ENCODE data around the gene SNN. TPM values are rescaled to one million over a fixed set of nuclear protein-coding genes. Genes with fewer than 3 reads are reported as not detected.

SNN gene
- total and polyA plus RNA-seq, 9 donors, result 8.0 to 40.3 (median 18.5) TPM

GRCh38 chr16:11634312-11634711 lies 33.9 kb upstream of the SNN start:
- no peak for TF ChIP-seq CTCF (IDR thresholded peaks at IDR 0.05)
- TF ChIP-seq EP300 (IDR thresholded peaks at IDR 0.05), result no peak
- H3K4me1 ChIP-seq (ENCODE audit: insufficient read depth), result peaks cover 13% of the 10 kb centered on the region
- 88 to 90% (median 89%) methylated on average over 6 of the region's 6 CpGs for WGBS, 3 donors
- no peak overlapping the region for H3K27ac ChIP-seq
- H3K4me3 ChIP-seq, result no peak overlapping the region
- H3K36me3 ChIP-seq, result no peaks in the 10 kb centered on the region
- no peaks in the 10 kb centered on the region for H3K9me3 ChIP-seq
- no peaks in the 10 kb centered on the region for H3K27me3 ChIP-seq
- intact Hi-C loops (cut with DNase I), result loop anchor here in 2 of 4 donors (5.0 to 10.0 kb wide), 3 partner anchors 47 to 670 kb away; partner anchors contain the start of gene LITAF (in 1 of the 2)
- no peak for DNase-seq

- H3K36me3 ChIP-seq, result no peaks in the 10 kb centered on the region
- no peak for DNase-seq
- TF ChIP-seq EP300 (IDR thresholded peaks at IDR 0.05), result no peak
- TF ChIP-seq POLR2A (IDR thresholded peaks at IDR 0.05), result no peak
- no peak for TF ChIP-seq CTCF (IDR thresholded peaks at IDR 0.05)
- H3K9me3 ChIP-seq, result no peaks in the 10 kb centered on the region
- no peak overlapping the region for H3K4me3 ChIP-seq
- no peak overlapping the region for H3K27ac ChIP-seq
- 95 to 97% (median 96%) methylated on average over 10 of the region's 10 CpGs for WGBS, 3 donors
- no peaks in the 10 kb centered on the region for H3K27me3 ChIP-seq
- intact Hi-C loops (cut with DNase I), result loop anchor here in 3 of 4 donors (5.0 to 10.0 kb wide), 3 partner anchors 100 to 670 kb away; no protein-coding TSS in a partner anchor
- H3K4me1 ChIP-seq (ENCODE audit: insufficient read depth), result peaks cover 13% of the 10 kb centered on the region
Measured at GRCh38 chr16:11635113-11635652, 33.1 kb upstream of the SNN start.

- H3K4me3 ChIP-seq, result no peak overlapping the region
- no peak for DNase-seq
- TF ChIP-seq POLR2A (IDR thresholded peaks at IDR 0.05) (no peak), CTCF (IDR thresholded peaks at IDR 0.05) (no peak), EP300 (IDR thresholded peaks at IDR 0.05) (no peak)
- H3K9me3 ChIP-seq, result no peaks in the 10 kb centered on the region
- WGBS, 3 donors, result 89 to 94% (median 93%) methylated on average over 12 of the region's 12 CpGs
- H3K27ac ChIP-seq, result no peak overlapping the region
- no peaks in the 10 kb centered on the region for H3K36me3 ChIP-seq
- H3K27me3 ChIP-seq, result no peaks in the 10 kb centered on the region
- intact Hi-C loops (cut with DNase I), result loop anchor here in 3 of 4 donors (5.0 to 10.0 kb wide), 3 partner anchors 101 to 671 kb away; no protein-coding TSS in a partner anchor
- H3K4me1 ChIP-seq (ENCODE audit: insufficient read depth), result peaks cover 17% of the 10 kb centered on the region
Measured at GRCh38 chr16:11635679-11636171, 32.5 kb upstream of the SNN start.

GRCh38 chr16:11636172-11636721 lies 32.0 kb upstream of the SNN start:
- Histone ChIP-seq H3K4me3 (no peak overlapping the region), H3K4me1 (ENCODE audit: insufficient read depth) (peaks cover 21% of the 10 kb centered on the region), H3K9me3 (no peaks in the 10 kb centered on the region), H3K27ac (no peak overlapping the region), H3K27me3 (no peaks in the 10 kb centered on the region), H3K36me3 (no peaks in the 10 kb centered on the region)
- no peak for TF ChIP-seq POLR2A (IDR thresholded peaks at IDR 0.05)
- TF ChIP-seq EP300 (IDR thresholded peaks at IDR 0.05), result no peak
- no peak for TF ChIP-seq CTCF (IDR thresholded peaks at IDR 0.05)
- DNase-seq, result no peak
- intact Hi-C loops (cut with DNase I), result loop anchor here in 3 of 4 donors (5.0 to 10.0 kb wide), 3 partner anchors 101 to 671 kb away; no protein-coding TSS in a partner anchor
- 65 to 76% (median 74%) methylated on average over 14 of the region's 14 CpGs for WGBS, 3 donors

Data from ovary (tissue), 9 donors.